PFSK-1 (cell line): ENCODE results near the gene TTLL13.

Experiments
- POLR2AphosphoS5 ChIP-seq: IDR thresholded peaks from 2 replicates; pipeline ENCODE4 v1.6.1; 2012; ENCODE audit warnings: low read depth, mild to moderate bottlenecking, control low read depth, low read length, moderate library complexity
- REST ChIP-seq, 2 experiments: IDR thresholded peaks; 2 replicates each; pipeline versions ENCODE4 v1.6.1 to v1.8.0; 2011 to 2012; ENCODE audit warnings: low read depth in 2 of 2, low read length in 2 of 2, control low read depth in 1 of 2, inconsistent platforms in 1 of 2, mild to moderate bottlenecking in 1 of 2, moderate library complexity in 1 of 2; ENCODE audit not compliant: insufficient read depth in 1 of 2
- SIN3A ChIP-seq: IDR thresholded peaks from 2 replicates; pipeline ENCODE4 v1.6.1; 2012; ENCODE audit warnings: mild to moderate bottlenecking, low read length, moderate library complexity, borderline replicate concordance; ENCODE audit not compliant: insufficient read depth
- TAF1 ChIP-seq: IDR thresholded peaks from 2 replicates; pipeline ENCODE4 v1.6.1; 2012; ENCODE audit warnings: low read length, control low read depth, borderline replicate concordance; ENCODE audit not compliant: insufficient read depth

GRCh38 chr15:90291679-90292356 lies 42.5 kb downstream of the TTLL13 start:
- no peak for TF ChIP-seq POLR2AphosphoS5
- no peak for TF ChIP-seq REST (IDR thresholded peaks at IDR 0.05; ENCODE audit: insufficient read depth in 1 of 2, low read depth in 2 of 2, low read length in 2 of 2)
- no peak for TF ChIP-seq SIN3A
- TF ChIP-seq TAF1, result no peak
